GM13976 (cell line): ENCODE results near the gene DOCK8.

Experiments used
- DNase-seq: peaks from one replicate; pipeline ENCODE4 v3.0.0; 2012; ENCODE audit warnings: low spot score
- CTCF ChIP-seq: IDR thresholded peaks from 2 replicates; pipeline ENCODE4 v1.5.1; 2012; ENCODE audit warnings: borderline replicate concordance, mild to moderate bottlenecking; ENCODE audit not compliant: insufficient read depth; ENCODE audit errors: extremely low read depth, missing control alignments, control extremely low read depth
- in situ Hi-C: fragments of 300-500 bp; cut with MboI; formaldehyde crosslinking; loops from one replicate; pipeline ENCODE4 v1.12.0; 2022; ENCODE audit warnings: low sequenced_read_pairs, mixed read lengths, inconsistent platforms; ENCODE audit not compliant: unreplicated experiment

The DOCK8 gene

GRCh38 chr9:456365-456764 lies 241.7 kb downstream of the DOCK8 start:
- in situ Hi-C loops, result no loop called here

GRCh38 chr9:458590-458989 lies 243.9 kb downstream of the DOCK8 start:
- no peak for TF ChIP-seq CTCF
- no peak for DNase-seq
- in situ Hi-C loops, result no loop called here

More at GRCh38 chr9:456365-456764, 241.7 kb downstream of the DOCK8 start:
- no peak for DNase-seq
- no peak for TF ChIP-seq CTCF

GRCh38 chr9:459491-460444 lies 245.1 kb downstream of the DOCK8 start:
- in situ Hi-C loops, result no loop called here
- no peak for DNase-seq
- TF ChIP-seq CTCF, result no peak

GRCh38 chr9:462121-462520 lies 247.5 kb downstream of the DOCK8 start:
- in situ Hi-C loops, result no loop called here
- no peak for DNase-seq
- TF ChIP-seq CTCF, result no peak

- no peak for TF ChIP-seq CTCF
- in situ Hi-C loops, result no loop called here
- DNase-seq, result no peak
These were observed 247.9 kb downstream of the DOCK8 start for GRCh38 chr9:462606-463005.

GRCh38 chr9:463455-464171 lies 248.9 kb downstream of the DOCK8 start:
- TF ChIP-seq CTCF, result no peak
- no peak for DNase-seq
- in situ Hi-C loops, result no loop called here
